Liver (tissue), 9 donors: Measurements from ENCODE around the gene RCSD1. TPM values are rescaled to one million over a fixed set of nuclear protein-coding genes. Genes with fewer than 3 reads are reported as not detected.

Source experiments
- DNase-seq: peaks from one replicate; pipeline ENCODE4 v3.0.0-alpha.2; 2017; ENCODE audit warnings: low spot score
- H3K27ac ChIP-seq, 2 donors: one replicate each; pipeline ENCODE4 v1.7.0; 2013; ENCODE audit warnings: inconsistent platforms in 2 of 2, low read length in 2 of 2, control low read depth in 1 of 2, low read depth in 1 of 2, mild to moderate bottlenecking in 1 of 2
- H3K27me3 ChIP-seq, 4 donors: one replicate each; pipeline versions ENCODE4 v1.6.1 to v1.7.0; 2013; ENCODE audit warnings: low read length in 3 of 4, inconsistent platforms in 1 of 4, mild to moderate bottlenecking in 1 of 4, moderate library complexity in 1 of 4; ENCODE audit not compliant: control insufficient read depth in 4 of 4, insufficient read depth in 4 of 4
- H3K36me3 ChIP-seq, 4 donors: one replicate each; pipeline versions ENCODE4 v1.6.1 to v1.7.0; 2013; ENCODE audit warnings: low read length in 3 of 4, mild to moderate bottlenecking in 3 of 4, low read depth in 1 of 4, moderate library complexity in 1 of 4; ENCODE audit not compliant: control insufficient read depth in 4 of 4, insufficient read depth in 3 of 4
- H3K4me1 ChIP-seq, 4 donors: one replicate each; pipeline versions ENCODE4 v1.6.1 to v1.7.0; 2013; ENCODE audit warnings: low read length in 3 of 4, mild to moderate bottlenecking in 3 of 4, moderate library complexity in 1 of 4; ENCODE audit not compliant: control insufficient read depth in 4 of 4, insufficient read depth in 4 of 4
- H3K4me3 ChIP-seq, 3 donors: one replicate each; pipeline versions ENCODE4 v1.6.1 to v1.7.0; 2013; ENCODE audit warnings: low read length in 3 of 3, control low read depth in 1 of 3, low read depth in 1 of 3, mild to moderate bottlenecking in 1 of 3
- H3K9ac ChIP-seq, 2 donors: one replicate each; pipeline ENCODE4 v1.7.0; 2013; ENCODE audit warnings: low read length in 2 of 2, mild to moderate bottlenecking in 2 of 2, moderate library complexity in 2 of 2, control low read depth in 1 of 2, low read depth in 1 of 2
- H3K9me3 ChIP-seq, 4 donors: one replicate each; pipeline versions ENCODE4 v1.6.1 to v1.7.0; 2013; ENCODE audit warnings: low read length in 3 of 4; ENCODE audit not compliant: control insufficient read depth in 4 of 4
- EGR1 ChIP-seq, 2 donors: IDR thresholded peaks; 2 replicates each; pipeline ENCODE4 v1.6.1; 2016 to 2018; ENCODE audit warnings: antibody characterized with exemption in 2 of 2, low read depth in 2 of 2
- FOXA1 ChIP-seq: IDR thresholded peaks from 2 replicates; pipeline ENCODE4 v1.6.1; 2016; ENCODE audit warnings: antibody characterized with exemption
- FOXA2 ChIP-seq: IDR thresholded peaks from 2 replicates; pipeline ENCODE4 v1.6.1; 2016; ENCODE audit warnings: antibody characterized with exemption
- GABPA ChIP-seq, 2 donors: IDR thresholded peaks in 1 of 2; conservative IDR thresholded peaks in 1 of 2; 2 replicates each; pipeline ENCODE4 v1.6.1; 2016; ENCODE audit warnings: antibody characterized with exemption in 2 of 2, mild to moderate bottlenecking in 1 of 2, moderate library complexity in 1 of 2
- HNF4A ChIP-seq, 2 donors: conservative IDR thresholded peaks; 2 replicates each; pipeline ENCODE4 v1.6.1; 2016; ENCODE audit warnings: antibody characterized with exemption in 2 of 2, mild to moderate bottlenecking in 2 of 2
- HNF4G ChIP-seq: IDR thresholded peaks from 2 replicates; pipeline ENCODE4 v1.6.1; 2016; ENCODE audit warnings: antibody characterized with exemption
- JUND ChIP-seq, 2 donors: IDR thresholded peaks; 2 replicates each; pipeline ENCODE4 v1.6.1; 2016; ENCODE audit warnings: antibody characterized with exemption in 2 of 2
- NR2F2 ChIP-seq: IDR thresholded peaks from 2 replicates; pipeline ENCODE4 v1.6.1; 2016; ENCODE audit warnings: antibody characterized with exemption
- RAD21 ChIP-seq, 2 donors: IDR thresholded peaks; 2 replicates each; pipeline ENCODE4 v1.6.1; 2016; ENCODE audit warnings: antibody characterized with exemption in 2 of 2, mild to moderate bottlenecking in 2 of 2
- RXRA ChIP-seq, 2 donors: IDR thresholded peaks; 2 replicates each; pipeline ENCODE4 v1.6.1; 2017 to 2018; ENCODE audit warnings: antibody characterized with exemption in 2 of 2, mild to moderate bottlenecking in 1 of 2
- SP1 ChIP-seq: IDR thresholded peaks from 2 replicates; pipeline ENCODE4 v1.6.1; 2018; ENCODE audit warnings: antibody characterized with exemption, mild to moderate bottlenecking
- TAF1 ChIP-seq: conservative IDR thresholded peaks from 2 replicates; pipeline ENCODE4 v1.6.1; 2016; ENCODE audit warnings: antibody characterized with exemption, mild to moderate bottlenecking
- WGBS: extraction: QIAGEN DNeasy Blood & Tissue Kit; methylation state at CpG from one replicate; pipeline ENCODE4 v1.1.7; 2013; 5-methylcytosine and 5-hydroxymethylcytosine counted together
- polyA plus RNA-seq, 2 donors: library from polyadenylated mRNA; stranded (reverse) in 1 of 2; unstranded in 1 of 2; fragments of 200-250 nt in 1 of 2; fragments of >200 nt in 1 of 2; fragmentation: Nextera tagmentation in 1 of 2; extraction: Ambion mirVana in 1 of 2; gene quantifications; one replicate each; pipeline versions ENCODE4 v1.2.1 to v1.2.3, GENCODE V29; 2013 to 2015
- total RNA-seq, 2 donors: library from RNA; depleted of rRNA; stranded (reverse); fragments of >200 nt; gene quantifications; one replicate each; pipeline ENCODE4 v1.2.3, GENCODE V29; 2014
- TF ChIP-seq, protein P1 (sequence below): IDR thresholded peaks from 2 replicates; pipeline ENCODE4 v1.6.1; 2016; ENCODE audit warnings: antibody characterized with exemption
- TF ChIP-seq, protein P2 (sequence below): IDR thresholded peaks from 2 replicates; pipeline ENCODE4 v1.6.1; 2016; ENCODE audit warnings: antibody characterized with exemption
- TF ChIP-seq, protein P3 (sequence below): IDR thresholded peaks from 2 replicates; pipeline ENCODE4 v1.6.1; 2016; ENCODE audit warnings: antibody characterized with exemption
- TF ChIP-seq, protein P4 (sequence below): fragments of 150-350 bp; IDR thresholded peaks from 2 replicates; pipeline ENCODE4 v1.5.1; 2017; ENCODE audit warnings: improper control_type of control experiment, low read depth, low read length; ENCODE audit not compliant: missing input control
- TF ChIP-seq, protein P5 (sequence below): IDR thresholded peaks from 2 replicates; pipeline ENCODE4 v1.6.1; 2016; ENCODE audit warnings: antibody characterized with exemption, mild to moderate bottlenecking
- donor health status: healthy.
- donor health status: healthy.
- donor health status: healthy.
- donor health status: healthy.
- donor health status: healthy.

Gene RCSD1
- total and polyA plus RNA-seq, 4 donors: 3.1 to 15.0 (median 6.0) TPM

DNA sequence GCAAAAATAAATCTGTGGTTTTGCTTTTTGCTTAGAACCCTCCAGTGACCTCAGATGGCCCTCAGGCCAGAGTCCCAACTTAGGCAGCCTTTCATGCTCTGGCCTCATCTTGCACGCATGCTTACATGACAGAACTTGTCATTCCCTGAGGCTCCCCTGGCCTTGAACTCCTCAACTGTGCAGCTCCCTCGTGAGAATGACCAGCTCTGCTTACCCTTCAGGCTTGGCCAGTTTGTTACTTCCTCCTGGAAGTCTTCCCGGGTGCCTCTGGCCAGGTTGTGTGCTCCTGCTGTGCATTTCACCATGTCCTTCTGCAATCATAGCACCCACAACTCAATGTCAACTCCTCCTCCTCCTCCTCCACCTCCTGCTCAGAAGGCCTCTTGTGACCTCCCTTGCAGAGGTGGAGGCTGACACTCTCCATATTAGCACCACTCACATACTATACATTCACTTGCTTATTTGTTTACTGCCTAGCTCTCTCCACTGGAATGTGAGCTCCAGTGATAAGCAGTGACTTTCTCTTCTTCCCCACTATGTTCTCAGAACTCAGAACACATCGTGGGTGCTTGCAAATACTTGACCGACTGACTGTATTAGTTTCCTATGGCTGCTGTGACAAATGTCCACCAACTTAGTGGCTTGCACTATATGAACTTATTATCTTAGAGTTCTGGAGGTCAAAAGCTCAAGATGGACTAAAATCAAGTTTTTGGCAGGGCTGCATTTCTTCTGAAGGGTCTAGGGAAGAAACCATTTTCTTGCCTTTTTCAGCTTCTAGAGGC, 41.9 kb downstream of the RCSD1 start:
- H3K9me3 ChIP-seq: no peaks in the 10 kb centered on the region
- no peaks in the 10 kb centered on the region for H3K4me1 ChIP-seq
- H3K27me3 ChIP-seq: no peaks in the 10 kb centered on the region
- 70% methylated on average over 5 of the region's 5 CpGs for WGBS
- TF ChIP-seq FOXA2: no peak
- no peak for TF ChIP-seq TAF1
- no peak for TF ChIP-seq RXRA (IDR thresholded peaks at IDR 0.05)
- TF ChIP-seq, protein P1, sequence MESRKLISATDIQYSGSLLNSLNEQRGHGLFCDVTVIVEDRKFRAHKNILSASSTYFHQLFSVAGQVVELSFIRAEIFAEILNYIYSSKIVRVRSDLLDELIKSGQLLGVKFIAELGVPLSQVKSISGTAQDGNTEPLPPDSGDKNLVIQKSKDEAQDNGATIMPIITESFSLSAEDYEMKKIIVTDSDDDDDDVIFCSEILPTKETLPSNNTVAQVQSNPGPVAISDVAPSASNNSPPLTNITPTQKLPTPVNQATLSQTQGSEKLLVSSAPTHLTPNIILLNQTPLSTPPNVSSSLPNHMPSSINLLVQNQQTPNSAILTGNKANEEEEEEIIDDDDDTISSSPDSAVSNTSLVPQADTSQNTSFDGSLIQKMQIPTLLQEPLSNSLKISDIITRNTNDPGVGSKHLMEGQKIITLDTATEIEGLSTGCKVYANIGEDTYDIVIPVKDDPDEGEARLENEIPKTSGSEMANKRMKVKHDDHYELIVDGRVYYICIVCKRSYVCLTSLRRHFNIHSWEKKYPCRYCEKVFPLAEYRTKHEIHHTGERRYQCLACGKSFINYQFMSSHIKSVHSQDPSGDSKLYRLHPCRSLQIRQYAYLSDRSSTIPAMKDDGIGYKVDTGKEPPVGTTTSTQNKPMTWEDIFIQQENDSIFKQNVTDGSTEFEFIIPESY: no peak
- no peak for TF ChIP-seq SP1
- TF ChIP-seq JUND (IDR thresholded peaks at IDR 0.05): no peak
- TF ChIP-seq, protein P2, sequence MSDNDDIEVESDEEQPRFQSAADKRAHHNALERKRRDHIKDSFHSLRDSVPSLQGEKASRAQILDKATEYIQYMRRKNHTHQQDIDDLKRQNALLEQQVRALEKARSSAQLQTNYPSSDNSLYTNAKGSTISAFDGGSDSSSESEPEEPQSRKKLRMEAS: no peak
- TF ChIP-seq, protein P3, sequence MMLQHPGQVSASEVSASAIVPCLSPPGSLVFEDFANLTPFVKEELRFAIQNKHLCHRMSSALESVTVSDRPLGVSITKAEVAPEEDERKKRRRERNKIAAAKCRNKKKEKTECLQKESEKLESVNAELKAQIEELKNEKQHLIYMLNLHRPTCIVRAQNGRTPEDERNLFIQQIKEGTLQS: no peak
- TF ChIP-seq, protein P4, sequence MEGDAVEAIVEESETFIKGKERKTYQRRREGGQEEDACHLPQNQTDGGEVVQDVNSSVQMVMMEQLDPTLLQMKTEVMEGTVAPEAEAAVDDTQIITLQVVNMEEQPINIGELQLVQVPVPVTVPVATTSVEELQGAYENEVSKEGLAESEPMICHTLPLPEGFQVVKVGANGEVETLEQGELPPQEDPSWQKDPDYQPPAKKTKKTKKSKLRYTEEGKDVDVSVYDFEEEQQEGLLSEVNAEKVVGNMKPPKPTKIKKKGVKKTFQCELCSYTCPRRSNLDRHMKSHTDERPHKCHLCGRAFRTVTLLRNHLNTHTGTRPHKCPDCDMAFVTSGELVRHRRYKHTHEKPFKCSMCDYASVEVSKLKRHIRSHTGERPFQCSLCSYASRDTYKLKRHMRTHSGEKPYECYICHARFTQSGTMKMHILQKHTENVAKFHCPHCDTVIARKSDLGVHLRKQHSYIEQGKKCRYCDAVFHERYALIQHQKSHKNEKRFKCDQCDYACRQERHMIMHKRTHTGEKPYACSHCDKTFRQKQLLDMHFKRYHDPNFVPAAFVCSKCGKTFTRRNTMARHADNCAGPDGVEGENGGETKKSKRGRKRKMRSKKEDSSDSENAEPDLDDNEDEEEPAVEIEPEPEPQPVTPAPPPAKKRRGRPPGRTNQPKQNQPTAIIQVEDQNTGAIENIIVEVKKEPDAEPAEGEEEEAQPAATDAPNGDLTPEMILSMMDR: no peak
- no peak for TF ChIP-seq HNF4A (conservative IDR thresholded peaks at IDR 0.05)
- no peak overlapping the region for H3K9ac ChIP-seq
- H3K4me3 ChIP-seq: no peak overlapping the region
- no peak for DNase-seq
- no peak overlapping the region for H3K27ac ChIP-seq
- no peaks in the 10 kb centered on the region for H3K36me3 ChIP-seq

DNA sequence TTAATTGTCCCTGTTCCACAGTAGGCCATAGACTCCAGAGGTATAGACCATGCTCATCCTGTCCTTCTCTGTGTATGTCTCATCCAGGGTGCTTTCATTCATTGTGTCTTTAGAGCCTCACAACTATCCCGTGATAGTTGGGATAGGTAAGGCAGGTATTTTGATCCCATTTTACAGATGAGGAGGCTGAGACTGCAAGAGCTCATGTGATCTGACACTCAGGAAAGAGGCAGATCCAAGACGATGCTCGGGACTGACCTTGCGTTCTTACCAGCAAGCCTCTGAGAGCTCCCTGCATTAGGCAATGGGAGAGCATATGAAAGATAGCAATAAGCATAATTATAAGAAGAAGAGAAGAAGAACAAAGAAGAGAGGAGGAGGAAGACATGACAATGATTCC, 42.8 kb downstream of the RCSD1 start:
- TF ChIP-seq, protein P1: no peak
- no peak for TF ChIP-seq HNF4A (conservative IDR thresholded peaks at IDR 0.05)
- TF ChIP-seq JUND (IDR thresholded peaks at IDR 0.05): no peak
- TF ChIP-seq RXRA (IDR thresholded peaks at IDR 0.05): no peak
- no peak for TF ChIP-seq HNF4G
- TF ChIP-seq NR2F2: no peak
- TF ChIP-seq TAF1: no peak
- TF ChIP-seq GABPA (IDR thresholded peaks at IDR 0.05 in 1 of 2, conservative IDR thresholded peaks at IDR 0.05 in 1 of 2): no peak
- no peak for TF ChIP-seq FOXA2
- TF ChIP-seq FOXA1: no peak
- no peak for TF ChIP-seq SP1
- TF ChIP-seq, protein P4: no peak
- TF ChIP-seq EGR1 (IDR thresholded peaks at IDR 0.05; ENCODE audit: low read depth in 2 of 2): no peak
- TF ChIP-seq, protein P2: no peak
- TF ChIP-seq, protein P3: no peak
- TF ChIP-seq, protein P5, sequence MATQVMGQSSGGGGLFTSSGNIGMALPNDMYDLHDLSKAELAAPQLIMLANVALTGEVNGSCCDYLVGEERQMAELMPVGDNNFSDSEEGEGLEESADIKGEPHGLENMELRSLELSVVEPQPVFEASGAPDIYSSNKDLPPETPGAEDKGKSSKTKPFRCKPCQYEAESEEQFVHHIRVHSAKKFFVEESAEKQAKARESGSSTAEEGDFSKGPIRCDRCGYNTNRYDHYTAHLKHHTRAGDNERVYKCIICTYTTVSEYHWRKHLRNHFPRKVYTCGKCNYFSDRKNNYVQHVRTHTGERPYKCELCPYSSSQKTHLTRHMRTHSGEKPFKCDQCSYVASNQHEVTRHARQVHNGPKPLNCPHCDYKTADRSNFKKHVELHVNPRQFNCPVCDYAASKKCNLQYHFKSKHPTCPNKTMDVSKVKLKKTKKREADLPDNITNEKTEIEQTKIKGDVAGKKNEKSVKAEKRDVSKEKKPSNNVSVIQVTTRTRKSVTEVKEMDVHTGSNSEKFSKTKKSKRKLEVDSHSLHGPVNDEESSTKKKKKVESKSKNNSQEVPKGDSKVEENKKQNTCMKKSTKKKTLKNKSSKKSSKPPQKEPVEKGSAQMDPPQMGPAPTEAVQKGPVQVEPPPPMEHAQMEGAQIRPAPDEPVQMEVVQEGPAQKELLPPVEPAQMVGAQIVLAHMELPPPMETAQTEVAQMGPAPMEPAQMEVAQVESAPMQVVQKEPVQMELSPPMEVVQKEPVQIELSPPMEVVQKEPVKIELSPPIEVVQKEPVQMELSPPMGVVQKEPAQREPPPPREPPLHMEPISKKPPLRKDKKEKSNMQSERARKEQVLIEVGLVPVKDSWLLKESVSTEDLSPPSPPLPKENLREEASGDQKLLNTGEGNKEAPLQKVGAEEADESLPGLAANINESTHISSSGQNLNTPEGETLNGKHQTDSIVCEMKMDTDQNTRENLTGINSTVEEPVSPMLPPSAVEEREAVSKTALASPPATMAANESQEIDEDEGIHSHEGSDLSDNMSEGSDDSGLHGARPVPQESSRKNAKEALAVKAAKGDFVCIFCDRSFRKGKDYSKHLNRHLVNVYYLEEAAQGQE: no peak
- TF ChIP-seq RAD21 (IDR thresholded peaks at IDR 0.05): no peak
- Histone ChIP-seq H3K4me3 (no peak overlapping the region), H3K27ac (no peak overlapping the region), H3K27me3 (no peaks in the 10 kb centered on the region), H3K9ac (no peak overlapping the region), H3K9me3 (no peaks in the 10 kb centered on the region), H3K4me1 (no peaks in the 10 kb centered on the region), H3K36me3 (no peaks in the 10 kb centered on the region)
- no peak for DNase-seq
- WGBS: 82% methylated on average over 4 of the region's 4 CpGs
